ENCODE results near the gene LLGL2.

LLGL2 gene

GRCh38 chr17:75492555-75493168 is 32.8 kb upstream of the LLGL2 start:
- no peak for DNase-seq

- no peak for DNase-seq
Measured at GRCh38 chr17:75493476-75494129, 31.9 kb upstream of the LLGL2 start.

- DNase-seq, result no peak
Measured at GRCh38 chr17:75494326-75494877, 31.1 kb upstream of the LLGL2 start.

- no peak for DNase-seq
Measured at GRCh38 chr17:75496005-75496404, 29.5 kb upstream of the LLGL2 start.

- no peak for DNase-seq
Measured at GRCh38 chr17:75498039-75498725, 27.3 kb upstream of the LLGL2 start.

GRCh38 chr17:75498726-75499213 is 26.7 kb upstream of the LLGL2 start:
- DNase-seq, result no peak

- no peak for DNase-seq
Measured at GRCh38 chr17:75499313-75500022, 26.0 kb upstream of the LLGL2 start.

GRCh38 chr17:75500419-75501216 is 24.9 kb upstream of the LLGL2 start:
- no peak for DNase-seq

- DNase-seq, result no peak
Measured at GRCh38 chr17:75501378-75502071, 24.0 kb upstream of the LLGL2 start.

- no peak for DNase-seq
Measured at GRCh38 chr17:75502072-75502720, 23.3 kb upstream of the LLGL2 start.

GRCh38 chr17:75502721-75503329 is 22.7 kb upstream of the LLGL2 start:
- DNase-seq, result no peak

- DNase-seq, result no peak
Measured at GRCh38 chr17:75503337-75503950, 22.1 kb upstream of the LLGL2 start.

GRCh38 chr17:75503976-75504346 is 21.5 kb upstream of the LLGL2 start:
- no peak for DNase-seq

GRCh38 chr17:75504347-75505151 is 20.9 kb upstream of the LLGL2 start:
- DNase-seq, result no peak

GRCh38 chr17:75505152-75505409 is 20.4 kb upstream of the LLGL2 start:
- DNase-seq, result no peak

GRCh38 chr17:75505640-75506039 is 19.9 kb upstream of the LLGL2 start:
- DNase-seq, result no peak

GRCh38 chr17:75506134-75506533 is 19.4 kb upstream of the LLGL2 start:
- no peak for DNase-seq

GRCh38 chr17:75506888-75507287 is 18.6 kb upstream of the LLGL2 start:
- no peak for DNase-seq
